OCI-LY3 (cell line): ENCODE measurements around the gene FOXR1.

Experiments used
- H2AFZ ChIP-seq: fragments of 200-600, 300-600 bp; shearing (Covaris generic); 2 replicates; pipeline ENCODE4 v1.6.0; 2014; ENCODE audit warnings: antibody characterized with exemption, low read depth, low read length
- H3K27ac ChIP-seq: fragments of 200-600, 300-600 bp; sonication (generic); 2 replicates; pipeline ENCODE4 v1.5.1; 2014; ENCODE audit warnings: mild to moderate bottlenecking, low read length, moderate library complexity, mixed read lengths
- H3K27me3 ChIP-seq: fragments of 200-600, 300-600 bp; sonication (generic); 2 replicates; pipeline ENCODE4 v1.6.1; 2014; ENCODE audit warnings: low read depth, low read length, mixed read lengths
- H3K36me3 ChIP-seq: fragments of 200-600, 300-600 bp; sonication (generic); replicated peaks from 2 replicates; pipeline ENCODE3; 2014; ENCODE audit warnings: low read depth, low read length, mixed read lengths
- H3K4me1 ChIP-seq: fragments of 300-600, 200-600 bp; sonication (generic); 2 replicates; pipeline ENCODE4 v1.6.1; 2014; ENCODE audit warnings: low read length, mixed read lengths
- H3K4me2 ChIP-seq: fragments of 200-600, 300-600 bp; sonication (generic); 2 replicates; pipeline ENCODE4 v1.6.1; 2014; ENCODE audit warnings: low read length, mixed read lengths
- H3K4me3 ChIP-seq: fragments of 300-600, 200-600 bp; sonication (generic); 2 replicates; pipeline ENCODE4 v1.5.1; 2014; ENCODE audit warnings: antibody characterized with exemption, mild to moderate bottlenecking, low read length, moderate library complexity
- H3K79me2 ChIP-seq: fragments of 300-600, 200-600 bp; shearing (Covaris generic); 2 replicates; pipeline ENCODE4 v1.6.1; 2014; ENCODE audit warnings: mild to moderate bottlenecking, low read length, mixed read lengths
- H3K9ac ChIP-seq: fragments of 300-600, 200-600 bp; shearing (Covaris generic); 2 replicates; pipeline ENCODE4 v1.6.0; 2014; ENCODE audit warnings: mild to moderate bottlenecking, low read length, moderate library complexity
- H3K9me3 ChIP-seq: fragments of 200-600, 300-600 bp; shearing (Covaris generic); 2 replicates; pipeline ENCODE4 v1.6.1; 2014; ENCODE audit warnings: low read length, mixed read lengths; ENCODE audit not compliant: insufficient read depth
- H4K20me1 ChIP-seq: fragments of 200-600, 300-600 bp; sonication (generic); 2 replicates; pipeline ENCODE4 v1.6.1; 2016; ENCODE audit warnings: low read length, mixed read lengths; ENCODE audit not compliant: insufficient read depth
- CTCF ChIP-seq: fragments of 200-600, 300-600 bp; sonication (generic); IDR thresholded peaks from 2 replicates; pipeline ENCODE4 v1.5.1; 2014; ENCODE audit warnings: antibody characterized with exemption, low read length, low read depth
- EZH2phosphoT487 ChIP-seq: fragments of 200-600 bp; shearing (Covaris generic); IDR thresholded peaks from 2 replicates; pipeline ENCODE4 v1.6.1; 2018; ENCODE audit warnings: antibody characterized with exemption, mixed run types, low read depth

The FOXR1 gene

DNA sequence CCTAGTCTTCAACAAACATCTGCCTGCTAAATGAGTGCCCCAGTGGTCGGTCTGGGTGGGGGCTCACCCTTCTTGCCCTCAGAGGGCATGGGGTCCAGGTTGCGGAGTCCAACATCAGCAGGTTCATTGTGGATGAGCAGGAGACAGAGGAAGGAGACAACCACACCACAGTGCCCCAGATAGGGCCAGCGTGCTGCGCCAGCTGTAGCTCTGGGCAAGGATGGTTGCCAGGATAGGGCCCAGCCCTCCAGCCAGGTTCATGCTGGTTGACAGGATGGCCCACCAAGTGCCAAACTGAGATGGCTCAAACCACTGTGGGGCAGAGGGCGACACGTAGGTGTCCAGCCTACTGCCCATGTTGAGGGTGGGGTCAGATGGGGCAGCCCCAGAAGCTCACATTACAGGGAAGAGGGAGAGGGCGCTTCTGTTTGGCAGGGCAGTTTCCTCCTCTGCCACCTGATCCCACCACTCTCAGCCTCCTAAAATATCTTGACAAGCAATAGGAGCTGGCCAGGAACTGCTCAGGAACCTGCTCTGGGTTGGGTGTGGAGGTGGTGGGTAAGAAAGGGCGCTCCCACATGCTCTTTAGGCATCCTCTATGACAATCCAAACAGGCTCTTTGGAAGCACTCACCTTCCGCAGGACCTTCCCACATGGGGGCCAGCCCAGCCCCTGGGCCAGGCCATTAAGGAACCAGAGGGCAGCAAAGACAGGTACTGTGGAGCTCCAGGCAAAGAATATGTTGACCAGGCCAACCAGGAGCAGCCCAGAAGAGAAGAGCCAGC, 56.2 kb downstream of the FOXR1 start:
- H3K4me3 ChIP-seq = no peak overlapping the region
- H4K20me1 ChIP-seq = no peaks in the 10 kb centered on the region
- TF ChIP-seq EZH2phosphoT487 (no peak), CTCF (no peak)
- no peaks in the 10 kb centered on the region for H3K9me3 ChIP-seq
- no peak overlapping the region for H3K27ac ChIP-seq
- H3K36me3 ChIP-seq = peaks cover 48% of the 10 kb centered on the region
- no peak overlapping the region for H2AFZ ChIP-seq
- H3K4me2 ChIP-seq = 0 out of 2 replicates have a peak overlapping the region, but pooled peaks have one; percentile 88
- H3K27me3 ChIP-seq = no peaks in the 10 kb centered on the region
- peaks cover 19% of the 10 kb centered on the region for H3K4me1 ChIP-seq
- H3K9ac ChIP-seq = no peak overlapping the region
- H3K79me2 ChIP-seq = peaks cover 28% of the 10 kb centered on the region

DNA sequence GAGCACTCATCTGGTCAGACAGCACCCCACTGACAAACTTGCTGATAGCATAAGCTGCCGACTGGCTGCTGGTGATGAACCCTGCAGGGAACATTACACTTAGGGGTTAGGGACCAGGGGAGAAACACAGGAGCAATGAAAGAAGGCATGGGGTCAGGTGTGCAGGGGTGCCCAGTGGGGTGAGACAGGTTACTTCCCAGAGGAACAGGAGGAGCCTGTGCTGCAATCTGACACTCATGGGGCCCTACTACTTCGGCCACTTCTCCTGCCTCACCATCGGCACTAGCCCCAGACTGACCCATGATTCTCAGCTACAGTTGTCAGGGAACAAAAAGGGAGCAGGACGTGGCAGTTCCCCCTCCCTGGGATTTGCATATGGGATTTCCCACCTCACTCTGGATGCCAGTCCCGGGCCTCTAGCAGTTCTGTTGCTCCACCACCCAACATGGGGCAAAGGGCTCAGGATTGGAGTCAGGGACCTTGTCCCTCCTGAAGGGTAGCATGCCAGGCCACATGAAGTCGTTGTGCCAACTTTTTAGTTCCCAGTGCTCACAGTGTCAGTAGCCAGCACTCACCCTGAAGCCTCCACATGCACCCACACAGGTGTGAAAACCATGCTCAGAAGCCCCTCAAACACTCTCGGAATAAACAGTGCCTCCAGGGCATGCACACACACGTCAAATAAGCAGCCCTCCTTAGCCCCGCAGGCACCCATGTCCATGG, 56.9 kb downstream of the FOXR1 start:
- Histone ChIP-seq H3K36me3 (peaks cover 42% of the 10 kb centered on the region), H3K27me3 (no peaks in the 10 kb centered on the region), H3K79me2 (peaks cover 28% of the 10 kb centered on the region), H3K9ac (peak overlapping the region; percentile 91; the same call in 1 of the 2 replicates), H2AFZ (no peak overlapping the region), H3K4me1 (peaks cover 19% of the 10 kb centered on the region), H3K9me3 (no peaks in the 10 kb centered on the region), H3K4me2 (peak overlapping the region; percentile 88), H4K20me1 (no peaks in the 10 kb centered on the region), H3K4me3 (peak overlapping the region; percentile 88), H3K27ac (peak overlapping the region; percentile 53; the same call in 1 of the 2 replicates)
- TF ChIP-seq CTCF (no peak), EZH2phosphoT487 (no peak)

- Histone ChIP-seq H3K9ac (peak overlapping the region; percentile 91; the same call in 1 of the 2 replicates), H3K27me3 (no peaks in the 10 kb centered on the region), H3K4me3 (peak overlapping the region; percentile 88), H4K20me1 (no peaks in the 10 kb centered on the region), H2AFZ (no peak overlapping the region), H3K36me3 (peaks cover 39% of the 10 kb centered on the region), H3K9me3 (no peaks in the 10 kb centered on the region), H3K79me2 (peaks cover 28% of the 10 kb centered on the region), H3K27ac (peak overlapping the region; percentile 53), H3K4me1 (peaks cover 19% of the 10 kb centered on the region), H3K4me2 (peak overlapping the region; percentile 88)
- TF ChIP-seq EZH2phosphoT487 (no peak), CTCF (no peak)
Observed at GRCh38 chr11:119029069-119029339, 57.4 kb downstream of the FOXR1 start.

- Histone ChIP-seq H3K4me1 (peaks cover 19% of the 10 kb centered on the region), H4K20me1 (no peaks in the 10 kb centered on the region), H3K79me2 (peaks cover 28% of the 10 kb centered on the region), H3K36me3 (peaks cover 36% of the 10 kb centered on the region), H3K27ac (peak overlapping the region; percentile 53), H3K9ac (peak overlapping the region; percentile 91), H2AFZ (no peak overlapping the region), H3K27me3 (no peaks in the 10 kb centered on the region), H3K4me2 (peak overlapping the region; percentile 88), H3K4me3 (peak overlapping the region; percentile 88), H3K9me3 (no peaks in the 10 kb centered on the region)
- TF ChIP-seq EZH2phosphoT487 (no peak), CTCF (no peak)
Observed at GRCh38 chr11:119029340-119030028, 57.9 kb downstream of the FOXR1 start.
